ENCODE data around the gene LARP1.
"Not testable (repeated sequence)": the region's sequence is repeated elsewhere in the genome, so short reads cannot be mapped to it uniquely, and the experiment has no call there.

The LARP1 gene

GRCh38 chr5:154829181-154829588 is 74.0 kb downstream of the LARP1 start:
- no peak for DNase-seq (ENCODE audit: low read depth)

DNA sequence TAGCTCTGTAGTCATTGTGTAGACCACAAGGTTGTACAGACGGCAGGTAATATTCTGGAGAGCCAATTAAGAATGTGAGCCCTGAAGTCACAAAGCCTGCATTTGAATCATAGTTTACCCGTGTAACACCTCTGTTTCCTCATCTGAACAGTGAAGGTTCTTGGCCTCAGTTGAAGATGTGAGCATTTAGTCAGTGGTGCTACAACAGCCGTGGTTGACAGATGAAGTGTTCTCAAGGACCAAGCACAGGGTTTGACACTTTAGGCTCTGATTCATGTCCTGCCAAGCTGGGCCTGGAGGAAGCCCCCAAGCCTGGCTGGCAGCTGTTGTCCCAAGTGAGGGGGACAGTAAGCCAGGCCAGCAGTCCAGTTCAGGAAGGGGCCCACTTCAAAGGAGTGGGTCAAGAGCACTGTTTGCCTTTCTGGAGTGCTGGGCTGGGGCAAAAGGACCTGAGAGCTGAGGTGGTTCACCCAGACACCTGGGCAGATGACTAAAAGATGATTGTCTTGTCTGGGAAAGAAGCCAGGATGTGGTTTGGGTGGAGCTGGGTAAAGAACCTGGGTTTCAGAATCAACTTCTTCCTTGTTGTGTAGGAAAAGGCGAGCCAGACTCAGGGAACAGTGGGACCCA is 74.5 kb downstream of the LARP1 start:
- DNase-seq (ENCODE audit: low read depth), result peak; percentile 2

DNA sequence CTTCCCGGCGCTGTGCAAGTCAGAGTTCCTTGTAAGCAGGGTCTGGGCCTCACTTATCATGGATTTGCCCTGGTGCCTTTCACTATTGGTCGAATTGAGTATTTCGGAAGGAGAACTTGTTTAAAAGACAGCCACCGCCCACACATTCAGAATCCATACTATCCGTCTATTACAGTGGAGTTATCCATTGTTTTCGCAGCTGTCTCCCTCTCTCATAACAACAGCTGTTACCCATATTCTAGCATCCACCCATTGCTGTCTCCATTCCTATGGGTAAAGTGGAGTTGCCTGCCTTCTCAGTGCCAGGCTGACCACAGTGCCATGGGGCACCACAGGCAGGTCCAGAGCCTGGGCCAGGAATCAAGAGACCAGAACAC is 75.0 kb downstream of the LARP1 start:
- DNase-seq (ENCODE audit: low read depth), result no peak

DNA sequence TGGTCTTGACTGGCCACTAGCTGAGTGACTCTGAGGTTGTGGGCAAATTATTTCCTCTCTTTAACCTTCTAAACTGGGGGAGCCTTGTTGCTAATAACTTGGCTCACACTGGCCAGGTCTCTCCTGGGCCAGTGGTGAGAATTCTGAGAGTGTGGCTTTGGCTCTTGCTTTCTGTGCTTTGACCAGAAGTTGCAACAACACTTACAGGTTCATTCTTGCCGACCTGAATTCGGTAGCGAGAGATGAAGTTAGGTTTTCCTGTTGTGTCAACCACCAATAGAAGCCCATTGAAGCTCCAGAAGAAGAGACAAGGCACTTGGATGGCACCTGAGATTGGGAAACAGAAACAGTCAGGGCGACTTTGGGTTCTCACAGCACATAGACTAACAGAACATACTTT is 75.4 kb downstream of the LARP1 start:
- DNase-seq (ENCODE audit: low read depth), result no peak

DNA sequence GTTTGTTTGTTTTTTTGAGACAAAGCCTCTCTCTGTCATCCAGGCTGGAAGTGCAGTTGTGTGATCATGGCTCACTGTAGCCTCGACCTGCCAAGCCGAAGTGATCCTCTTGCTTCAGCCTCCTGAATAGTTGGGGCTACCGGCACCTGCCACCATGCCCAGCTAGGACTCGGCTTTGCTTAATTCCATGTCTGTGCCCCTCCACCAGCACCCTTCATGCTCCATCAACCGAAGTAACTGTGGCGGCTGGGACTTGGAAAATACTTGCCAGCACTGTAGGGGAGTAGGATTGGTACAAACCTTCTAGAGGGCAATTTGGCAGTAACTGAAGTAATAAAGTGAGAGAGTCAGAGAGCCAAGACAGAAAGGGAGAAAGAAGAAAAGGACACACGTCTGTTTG is 76.3 kb downstream of the LARP1 start:
- DNase-seq (ENCODE audit: low read depth), result no peak

- not testable (repeated sequence) for DNase-seq (ENCODE audit: low read depth)
These were observed 77.6 kb downstream of the LARP1 start for GRCh38 chr5:154832804-154833203.

GRCh38 chr5:154834053-154834452 is 78.9 kb downstream of the LARP1 start:
- DNase-seq (ENCODE audit: low read depth), result no peak

DNA sequence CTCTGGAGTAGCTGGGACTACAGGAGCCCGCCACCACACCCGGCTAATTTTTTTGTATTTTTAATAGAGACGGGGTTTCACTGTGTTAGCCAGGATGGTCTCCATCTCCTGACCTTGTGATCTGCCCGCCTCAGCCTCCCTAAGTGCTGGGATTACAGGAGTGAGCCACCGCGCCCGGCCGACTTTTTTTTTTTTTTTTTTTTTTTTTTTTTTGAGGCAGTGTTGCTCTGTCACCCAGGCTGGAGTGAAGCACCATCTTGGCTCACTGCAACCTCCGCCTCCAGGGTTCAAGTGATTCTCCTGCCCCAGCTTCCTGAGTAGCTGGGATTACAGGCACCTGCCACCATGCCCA is 80.5 kb downstream of the LARP1 start:
- not testable (repeated sequence) for DNase-seq (ENCODE audit: low read depth)

- no peak for DNase-seq (ENCODE audit: low read depth)
These were observed 81.0 kb downstream of the LARP1 start for GRCh38 chr5:154836225-154836624.

GRCh38 chr5:154837009-154837901 is 82.1 kb downstream of the LARP1 start:
- DNase-seq (ENCODE audit: low read depth), result no peak

- no peak for DNase-seq (ENCODE audit: low read depth)
These were observed 85.5 kb downstream of the LARP1 start for GRCh38 chr5:154840435-154841272.

- no peak for DNase-seq (ENCODE audit: low read depth)
These were observed 86.1 kb downstream of the LARP1 start for GRCh38 chr5:154841273-154841661.

GRCh38 chr5:154842689-154843530 is 87.7 kb downstream of the LARP1 start:
- DNase-seq (ENCODE audit: low read depth), result no peak

- no peak for DNase-seq (ENCODE audit: low read depth)
These were observed 89.6 kb downstream of the LARP1 start for GRCh38 chr5:154844809-154845208.

- no peak for DNase-seq (ENCODE audit: low read depth)
These were observed 94.1 kb downstream of the LARP1 start for GRCh38 chr5:154849264-154849785.

- no peak for DNase-seq (ENCODE audit: low read depth)
These were observed 94.6 kb downstream of the LARP1 start for GRCh38 chr5:154849791-154850201.

GRCh38 chr5:154850255-154851062 is 95.3 kb downstream of the LARP1 start, which contains the start of gene FAXDC2:
FAXDC2 (minus strand) TSS chr5:154850603; CDS start chr5:154838178, 12,425 bp downstream.
- no peak for DNase-seq (ENCODE audit: low read depth)

GRCh38 chr5:154851351-154851750 is 96.2 kb downstream of the LARP1 start:
- DNase-seq (ENCODE audit: low read depth), result no peak

- DNase-seq (ENCODE audit: low read depth), result peak; percentile 76
These were observed 102.5 kb downstream of the LARP1 start for GRCh38 chr5:154857530-154858296.
